ENCODE results near the gene CHST9. TPM values are rescaled to one million over a fixed set of nuclear protein-coding genes. Genes with fewer than 3 reads are reported as not detected.

CHST9 gene
- total and polyA plus RNA-seq, 10 donors, result 0.87 to 23.9 (median 8.4) TPM

DNA sequence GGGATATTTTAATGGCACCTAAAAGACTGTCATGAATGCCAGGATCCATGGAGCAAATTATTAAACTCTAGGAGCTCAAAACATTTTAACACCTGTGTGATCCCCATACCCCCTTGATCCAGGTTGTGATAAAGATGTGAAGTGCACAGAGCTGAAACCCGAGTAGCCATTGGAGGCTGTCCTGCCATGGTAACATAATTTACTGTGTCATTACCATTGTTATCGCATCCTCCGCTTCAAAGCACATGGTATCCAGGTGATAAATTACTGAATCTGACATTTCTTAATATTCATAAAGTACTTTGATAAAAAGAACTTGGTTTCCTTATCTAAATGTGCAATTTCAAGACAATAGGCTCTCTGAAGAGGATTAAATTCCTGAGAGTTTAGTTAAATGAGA, 109.3 kb downstream of the CHST9 start:
- Histone ChIP-seq H3K36me3 (no peaks in the 10 kb centered on the region), H3K27me3 (replicated peaks in 1 of 7) (no peaks in the 10 kb centered on the region), H3K4me1 (no peaks in the 10 kb centered on the region), H3K27ac (no peak overlapping the region), H3K4me3 (no peak overlapping the region), H3K9me3 (no peaks in the 10 kb centered on the region)
- DNase-seq, result no peak
- no peak for TF ChIP-seq CTCF (IDR thresholded peaks at IDR 0.05 in 8 of 11, conservative IDR thresholded peaks at IDR 0.05 in 3 of 11)
- TF ChIP-seq POLR2A (IDR thresholded peaks at IDR 0.05), result no peak
- TF ChIP-seq POLR2AphosphoS5 (IDR thresholded peaks at IDR 0.05), result no peak
- 70 to 81% (median 79%) methylated on average over 3 of the region's 3 CpGs for WGBS, 5 donors
- intact Hi-C loops (cut with DNase I; ENCODE audit: low total_unique reads), result no loop called here

GRCh38 chr18:27073404-27073830, 111.7 kb downstream of the CHST9 start:
- H3K27ac ChIP-seq, result no peak overlapping the region
- H3K9me3 ChIP-seq, result no peaks in the 10 kb centered on the region
- intact Hi-C loops (cut with DNase I; ENCODE audit: low total_unique reads), result no loop called here
- H3K4me3 ChIP-seq, result no peak overlapping the region
- TF ChIP-seq POLR2AphosphoS5 (IDR thresholded peaks at IDR 0.05) (no peak), POLR2A (IDR thresholded peaks at IDR 0.05) (no peak), CTCF (IDR thresholded peaks at IDR 0.05 in 8 of 11, conservative IDR thresholded peaks at IDR 0.05 in 3 of 11) (no peak)
- no peaks in the 10 kb centered on the region for H3K36me3 ChIP-seq
- no peak for DNase-seq
- H3K27me3 ChIP-seq (replicated peaks in 1 of 7), result no peaks in the 10 kb centered on the region
- H3K4me1 ChIP-seq, result no peaks in the 10 kb centered on the region
- 60 to 76% (median 70%) methylated on average over 5 of the region's 5 CpGs for WGBS, 5 donors

GRCh38 chr18:27064673-27065072, 120.4 kb downstream of the CHST9 start:
- intact Hi-C loops (cut with DNase I; ENCODE audit: low total_unique reads), result no loop called here
- WGBS, 5 donors, result 78 to 95% (median 86%) methylated on average over 3 of the region's 3 CpGs
- H3K4me1 ChIP-seq, result no peaks in the 10 kb centered on the region
- no peak for DNase-seq
- H3K4me3 ChIP-seq, result no peak overlapping the region
- no peak for TF ChIP-seq CTCF (IDR thresholded peaks at IDR 0.05 in 8 of 11, conservative IDR thresholded peaks at IDR 0.05 in 3 of 11)
- no peak for TF ChIP-seq POLR2A (IDR thresholded peaks at IDR 0.05)
- no peak for TF ChIP-seq POLR2AphosphoS5 (IDR thresholded peaks at IDR 0.05)
- no peak overlapping the region for H3K27ac ChIP-seq
- H3K9me3 ChIP-seq, result no peaks in the 10 kb centered on the region
- H3K36me3 ChIP-seq, result no peaks in the 10 kb centered on the region
- H3K27me3 ChIP-seq (replicated peaks in 1 of 7), result no peaks in the 10 kb centered on the region

- Histone ChIP-seq H3K4me1 (no peaks in the 10 kb centered on the region), H3K27me3 (replicated peaks in 1 of 7) (no peaks in the 10 kb centered on the region), H3K36me3 (no peaks in the 10 kb centered on the region), H3K9me3 (no peaks in the 10 kb centered on the region), H3K4me3 (no peak overlapping the region), H3K27ac (no peak overlapping the region)
- TF ChIP-seq POLR2AphosphoS5 (IDR thresholded peaks at IDR 0.05) (no peak), POLR2A (IDR thresholded peaks at IDR 0.05) (no peak), CTCF (IDR thresholded peaks at IDR 0.05 in 8 of 11, conservative IDR thresholded peaks at IDR 0.05 in 3 of 11) (no peak)
- 70 to 81% (median 80%) methylated on average over 2 of the region's 2 CpGs for WGBS, 5 donors
- no peak for DNase-seq
- intact Hi-C loops (cut with DNase I; ENCODE audit: low total_unique reads), result no loop called here
These were observed 122.3 kb downstream of the CHST9 start for GRCh38 chr18:27062802-27063201.
